Stomach (tissue), 4 donors: ENCODE data around the gene CUX1.

Experiments used
- EP300 ChIP-seq: sonication (generic); formaldehyde crosslinking; IDR thresholded peaks from one replicate; pipeline ENCODE4 v1.6.1; 2017; ENCODE audit warnings: antibody characterized with exemption
- POLR2A ChIP-seq, 4 donors: fragments of 450-650 bp; IDR thresholded peaks; one replicate each; pipeline ENCODE4 v1.6.1; 2016; ENCODE audit warnings: antibody characterized with exemption in 4 of 4, control low read depth in 2 of 4, mild to moderate bottlenecking in 1 of 4, moderate library complexity in 1 of 4
- TF ChIP-seq, protein P1 (sequence below), 7 experiments: fragments of 450-650 bp in 4 of 7; fragments of 200-600 bp in 3 of 7; sonication (generic) in 3 of 7; IDR thresholded peaks; one replicate each; pipeline ENCODE4 v1.5.1; 2016 to 2019; ENCODE audit warnings: antibody characterized with exemption in 7 of 7, control low read depth in 2 of 7, mild to moderate bottlenecking in 1 of 7

DNA sequence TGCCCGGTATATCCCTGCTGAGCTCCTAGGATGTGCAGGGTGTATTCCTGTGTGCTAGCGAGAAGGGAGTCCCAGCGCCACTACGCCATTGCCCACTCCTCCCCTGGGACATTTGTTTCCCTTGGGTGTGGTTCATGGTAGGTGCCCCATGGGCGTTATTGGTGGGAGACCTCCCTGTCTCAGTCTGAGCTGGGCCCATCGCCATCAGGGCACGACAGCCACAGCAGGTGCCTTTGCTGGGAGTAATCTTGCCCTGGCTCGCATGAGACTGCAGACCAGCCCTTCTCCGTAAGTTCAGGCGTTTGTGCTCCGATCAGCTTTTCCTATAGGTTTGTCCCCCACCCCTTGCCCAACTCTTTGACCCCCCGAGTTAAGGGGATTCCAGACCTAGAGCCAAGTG, 332.0 kb downstream of the CUX1 start:
- TF ChIP-seq POLR2A (IDR thresholded peaks at IDR 0.05) (no peak), EP300 (no peak)
- TF ChIP-seq, protein P1, sequence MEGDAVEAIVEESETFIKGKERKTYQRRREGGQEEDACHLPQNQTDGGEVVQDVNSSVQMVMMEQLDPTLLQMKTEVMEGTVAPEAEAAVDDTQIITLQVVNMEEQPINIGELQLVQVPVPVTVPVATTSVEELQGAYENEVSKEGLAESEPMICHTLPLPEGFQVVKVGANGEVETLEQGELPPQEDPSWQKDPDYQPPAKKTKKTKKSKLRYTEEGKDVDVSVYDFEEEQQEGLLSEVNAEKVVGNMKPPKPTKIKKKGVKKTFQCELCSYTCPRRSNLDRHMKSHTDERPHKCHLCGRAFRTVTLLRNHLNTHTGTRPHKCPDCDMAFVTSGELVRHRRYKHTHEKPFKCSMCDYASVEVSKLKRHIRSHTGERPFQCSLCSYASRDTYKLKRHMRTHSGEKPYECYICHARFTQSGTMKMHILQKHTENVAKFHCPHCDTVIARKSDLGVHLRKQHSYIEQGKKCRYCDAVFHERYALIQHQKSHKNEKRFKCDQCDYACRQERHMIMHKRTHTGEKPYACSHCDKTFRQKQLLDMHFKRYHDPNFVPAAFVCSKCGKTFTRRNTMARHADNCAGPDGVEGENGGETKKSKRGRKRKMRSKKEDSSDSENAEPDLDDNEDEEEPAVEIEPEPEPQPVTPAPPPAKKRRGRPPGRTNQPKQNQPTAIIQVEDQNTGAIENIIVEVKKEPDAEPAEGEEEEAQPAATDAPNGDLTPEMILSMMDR (IDR thresholded peaks at IDR 0.05): no peak
